Endothelial cell of umbilical vein (primary cell): ENCODE measurements around the gene PODXL2. TPM values are rescaled to one million over a fixed set of nuclear protein-coding genes. Genes with fewer than 3 reads are reported as not detected.

Experiments
- BruUV-seq: library from RNA; stranded (reverse); fragments of 400-500 nt; replicated peaks from 2 replicates; lab custom pipeline; 2021; lab: Mats Ljungman, UMichigan
- CTCF ChIA-PET: fragments of 300-600, 350-600 bp; sonication (Branson Sonifier 250); formaldehyde crosslinking; loops from one replicate; lab custom pipeline; 2021; ENCODE audit warnings: antibody characterized with exemption, inconsistent platforms; lab: Charles Lee
- POLR2A ChIA-PET: fragments of 300-600, 350-600 bp; sonication (Branson Sonifier 250); formaldehyde crosslinking; loops from one replicate; lab custom pipeline; 2021; ENCODE audit warnings: antibody characterized with exemption, inconsistent platforms; lab: Charles Lee
- DNase-seq: peaks from one replicate; pipeline ENCODE4 v3.0.0-alpha.2; 2011; ENCODE audit warnings: low read depth, low spot score
- FAIRE-seq: peaks from 2 replicates; lab custom pipeline; 2011; peaks lifted over from hg19 to GRCh38; lab: Jason Lieb, UNC
- H2AFZ ChIP-seq: 2 replicates; pipeline ENCODE4 v1.6.0; 2012; ENCODE audit warnings: low read depth, low read length, control low read depth, inconsistent platforms
- H3K27ac ChIP-seq: 2 replicates; pipeline ENCODE4 v1.5.1; 2011; ENCODE audit warnings: low read depth, mild to moderate bottlenecking, control low read depth, low read length, moderate library complexity; ENCODE audit not compliant: insufficient read depth
- H3K27me3 ChIP-seq, 2 experiments: 2 replicates each; pipeline versions ENCODE4 v1.6.0 to v1.6.1; 2011; ENCODE audit warnings: low read length in 2 of 2, mixed read lengths in 1 of 2; ENCODE audit not compliant: control insufficient read depth in 2 of 2, insufficient read depth in 2 of 2
- H3K36me3 ChIP-seq, 2 experiments: 2 replicates in 1 of 2; 3 replicates in 1 of 2; pipeline ENCODE4 v1.5.1; 2011; ENCODE audit warnings: low read length in 2 of 2, mild to moderate bottlenecking in 1 of 2, moderate library complexity in 1 of 2; ENCODE audit not compliant: control insufficient read depth in 2 of 2, insufficient read depth in 2 of 2; ENCODE audit errors: extremely low read depth in 1 of 2
- H3K4me1 ChIP-seq: 3 replicates; pipeline ENCODE4 v1.5.1; 2011; ENCODE audit warnings: mild to moderate bottlenecking, low read length; ENCODE audit not compliant: control insufficient read depth, insufficient read depth; ENCODE audit errors: extremely low read depth
- H3K4me2 ChIP-seq: 2 replicates; pipeline ENCODE4 v1.6.1; 2011; ENCODE audit warnings: low read length, control low read depth, mixed read lengths; ENCODE audit not compliant: insufficient read depth
- H3K4me3 ChIP-seq, 3 experiments: fragments of 200-600 bp in 1 of 3; sonication (generic), shearing (Covaris generic) in 1 of 3; replicated peaks in 1 of 3; 2 replicates each; pipeline ENCODE4 v1.5.1; 2011 to 2016; ENCODE audit warnings: control low read depth in 3 of 3, low read length in 3 of 3, mild to moderate bottlenecking in 2 of 3, inconsistent platforms in 1 of 3, low read depth in 1 of 3, moderate library complexity in 1 of 3; ENCODE audit not compliant: insufficient read depth in 1 of 3
- H3K79me2 ChIP-seq: 2 replicates; pipeline ENCODE4 v1.6.0; 2012; ENCODE audit warnings: low read length, inconsistent platforms; ENCODE audit not compliant: control insufficient read depth, insufficient read depth
- H3K9ac ChIP-seq: replicated peaks from 2 replicates; pipeline ENCODE3; 2011; ENCODE audit warnings: low read length, control low read depth; ENCODE audit not compliant: insufficient read depth; ENCODE audit errors: extremely low read depth
- H3K9me1 ChIP-seq: replicated peaks from 3 replicates; pipeline ENCODE4 v1.6.0; 2011; ENCODE audit warnings: mild to moderate bottlenecking, low read length; ENCODE audit not compliant: control insufficient read depth, insufficient read depth; ENCODE audit errors: extremely low read depth
- H3K9me3 ChIP-seq: replicated peaks from 2 replicates; pipeline ENCODE4 v1.5.1; 2012; ENCODE audit warnings: low read length, inconsistent platforms; ENCODE audit not compliant: control insufficient read depth, insufficient read depth
- H4K20me1 ChIP-seq: replicated peaks from 2 replicates; pipeline ENCODE3; 2011; ENCODE audit warnings: mild to moderate bottlenecking, low read length; ENCODE audit not compliant: control insufficient read depth, insufficient read depth; ENCODE audit errors: extremely low read depth
- EZH2 ChIP-seq: IDR thresholded peaks from 2 replicates; pipeline ENCODE4 v1.6.1; 2012; ENCODE audit warnings: borderline replicate concordance, low read depth, mild to moderate bottlenecking, moderate library complexity, low read length, inconsistent platforms; ENCODE audit not compliant: severe bottlenecking
- FOS ChIP-seq: IDR thresholded peaks from 2 replicates; pipeline ENCODE4 v1.6.1; 2011; ENCODE audit warnings: mild to moderate bottlenecking, low read length, moderate library complexity, borderline replicate concordance; ENCODE audit not compliant: insufficient read depth
- GATA2 ChIP-seq: IDR thresholded peaks from 2 replicates; pipeline ENCODE4 v1.7.0; 2011; ENCODE audit warnings: low read depth, mild to moderate bottlenecking, moderate library complexity, mixed read lengths, low read length; ENCODE audit not compliant: insufficient read length, insufficient read depth
- JUN ChIP-seq: IDR thresholded peaks from 2 replicates; pipeline ENCODE4 v1.6.1; 2011; ENCODE audit warnings: borderline replicate concordance, low read depth; ENCODE audit not compliant: insufficient read length, insufficient read depth
- MAX ChIP-seq: IDR thresholded peaks from 2 replicates; pipeline ENCODE4 v1.6.1; 2011; ENCODE audit not compliant: insufficient read depth, insufficient read length
- MYC ChIP-seq: IDR thresholded peaks from one replicate; pipeline ENCODE4 v1.6.1; 2011; ENCODE audit warnings: mild to moderate bottlenecking, low read depth, low read length
- POLR2A ChIP-seq: IDR thresholded peaks from 2 replicates; pipeline ENCODE4 v1.6.1; 2012; ENCODE audit warnings: low read depth, mild to moderate bottlenecking, control low read depth, low read length
- POLR2AphosphoS5 ChIP-seq: IDR thresholded peaks from 2 replicates; pipeline ENCODE4 v1.6.1; 2012; ENCODE audit warnings: low read depth, mild to moderate bottlenecking, control low read depth, low read length, moderate library complexity; ENCODE audit not compliant: insufficient read depth
- dilution Hi-C: fragments of 300-500 bp; cut with MboI; formaldehyde crosslinking; loops from one replicate; pipeline ENCODE4 v1.15.0; 2019; ENCODE audit warnings: low sequenced_read_pairs; ENCODE audit not compliant: extremely low pct_ligation_motif_present
- intact Hi-C: fragments of 100-400 bp; cut with micrococcal nuclease; formaldehyde crosslinking; loops from one replicate; pipeline ENCODE4 v1.10.0; 2022
- polyA plus RNA-seq, 4 experiments: library from polyadenylated mRNA; depleted of rRNA in 3 of 4; stranded (reverse) in 3 of 4; unstranded in 1 of 4; fragments of >200 nt; gene quantifications; 2 replicates each; pipeline versions ENCODE4 v1.2.1 to v1.2.3, GENCODE V29; 2011 to 2012; ENCODE audit warnings: missing spikeins in 1 of 4
- total RNA-seq: library from RNA; stranded (reverse); gene quantifications from 2 replicates; pipeline ENCODE4 v1.2.3, GENCODE V29; 2021
- TF ChIP-seq, protein P1 (sequence below), 2 donors: IDR thresholded peaks; 1 replicate in 1 of 2; 2 replicates in 1 of 2; pipeline ENCODE4 v1.5.1; 2011; ENCODE audit warnings: low read length in 2 of 2, mild to moderate bottlenecking in 2 of 2, moderate library complexity in 2 of 2, control low read depth in 1 of 2, inconsistent platforms in 1 of 2, low read depth in 1 of 2; ENCODE audit not compliant: insufficient read depth in 1 of 2; ENCODE audit errors: extremely low read depth in 1 of 2

The PODXL2 gene
- total and polyA plus RNA-seq, 2 donors (not counting 3 experiments of a cell fraction or from before 2014, with no cell fraction given): 5.5 to 6.5 TPM

DNA sequence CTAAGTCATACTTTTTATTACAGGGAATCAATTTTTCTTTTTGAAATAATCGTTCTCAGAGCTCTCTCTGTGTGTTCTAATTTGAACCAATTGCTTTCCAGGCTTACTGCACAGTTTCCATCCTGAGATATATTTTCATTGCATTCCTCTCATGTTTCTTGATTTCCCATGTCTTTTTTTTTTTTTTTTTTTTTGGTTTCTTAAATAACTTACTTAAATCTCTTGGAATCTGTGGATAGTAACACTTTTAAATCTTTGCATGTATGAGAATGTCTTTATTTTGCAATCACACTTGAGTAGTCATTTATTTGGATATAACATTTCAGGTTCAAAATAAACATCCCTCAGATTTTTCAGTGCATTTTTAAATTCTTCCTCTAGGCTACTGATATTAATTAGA is 29.2 kb downstream of the PODXL2 start:
- Histone ChIP-seq H4K20me1 (no peaks in the 10 kb centered on the region), H3K4me2 (no peak overlapping the region), H3K79me2 (no peaks in the 10 kb centered on the region), H3K4me1 (no peaks in the 10 kb centered on the region), H3K27ac (no peak overlapping the region), H3K9ac (no peak overlapping the region), H3K9me1 (no peaks in the 10 kb centered on the region), H3K36me3 (no peaks in the 10 kb centered on the region), H3K4me3 (no peak overlapping the region), H3K27me3 (peaks cover 0 to 6% of the 10 kb centered on the region in 2 experiments), H2AFZ (no peak overlapping the region), H3K9me3 (no peaks in the 10 kb centered on the region)
- TF ChIP-seq MAX (no peak), JUN (no peak), POLR2A (no peak), EZH2 (no peak), FOS (no peak), GATA2 (no peak), POLR2AphosphoS5 (no peak), MYC (no peak)
- TF ChIP-seq, protein P1, sequence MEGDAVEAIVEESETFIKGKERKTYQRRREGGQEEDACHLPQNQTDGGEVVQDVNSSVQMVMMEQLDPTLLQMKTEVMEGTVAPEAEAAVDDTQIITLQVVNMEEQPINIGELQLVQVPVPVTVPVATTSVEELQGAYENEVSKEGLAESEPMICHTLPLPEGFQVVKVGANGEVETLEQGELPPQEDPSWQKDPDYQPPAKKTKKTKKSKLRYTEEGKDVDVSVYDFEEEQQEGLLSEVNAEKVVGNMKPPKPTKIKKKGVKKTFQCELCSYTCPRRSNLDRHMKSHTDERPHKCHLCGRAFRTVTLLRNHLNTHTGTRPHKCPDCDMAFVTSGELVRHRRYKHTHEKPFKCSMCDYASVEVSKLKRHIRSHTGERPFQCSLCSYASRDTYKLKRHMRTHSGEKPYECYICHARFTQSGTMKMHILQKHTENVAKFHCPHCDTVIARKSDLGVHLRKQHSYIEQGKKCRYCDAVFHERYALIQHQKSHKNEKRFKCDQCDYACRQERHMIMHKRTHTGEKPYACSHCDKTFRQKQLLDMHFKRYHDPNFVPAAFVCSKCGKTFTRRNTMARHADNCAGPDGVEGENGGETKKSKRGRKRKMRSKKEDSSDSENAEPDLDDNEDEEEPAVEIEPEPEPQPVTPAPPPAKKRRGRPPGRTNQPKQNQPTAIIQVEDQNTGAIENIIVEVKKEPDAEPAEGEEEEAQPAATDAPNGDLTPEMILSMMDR (IDR thresholded peaks at IDR 0.05; ENCODE audit: extremely low read depth in 1 of 2, insufficient read depth in 1 of 2, low read depth in 1 of 2, low read length in 2 of 2): no peak
- dilution Hi-C loops (no loop called here), intact Hi-C loops (no loop called here)
- ChIA-PET POLR2A (no interaction called here), CTCF (interaction anchor here (0.9 to 1.1 kb wide), 2 partner anchors 9 to 165 kb away, joined by 3 to 5 read pairs; no protein-coding TSS in a partner anchor)
- DNase-seq: no peak
- no TSS peak for BruUV-seq
- no peak for FAIRE-seq
